Lung (tissue), 12 donors: ENCODE results near the gene SPHKAP. TPM values are rescaled to one million over a fixed set of nuclear protein-coding genes. Genes with fewer than 3 reads are reported as not detected.

Experiments used
- ATAC-seq: fragments of 200-7000 bp; cut with Tn5 transposase; one replicate; pipeline ENCODE4 v1.9.1; 2020; ENCODE audit warnings: moderate number of reproducible peaks; ENCODE audit not compliant: insufficient read depth, low FRiP score
- DNase-seq, 3 donors: peaks; one replicate each; pipeline ENCODE4 v3.0.0-alpha.2; 2013 to 2017
- H3K27ac ChIP-seq, 2 donors: one replicate each; pipeline ENCODE4 v1.5.1; 2013; ENCODE audit warnings: mild to moderate bottlenecking in 2 of 2, moderate library complexity in 2 of 2, control low read depth in 1 of 2, inconsistent platforms in 1 of 2, low read depth in 1 of 2, low read length in 1 of 2
- H3K27me3 ChIP-seq, 3 donors: one replicate each; pipeline ENCODE4 v1.5.1; 2013; ENCODE audit warnings: low read length in 2 of 3; ENCODE audit not compliant: control insufficient read depth in 3 of 3, insufficient read depth in 3 of 3
- H3K36me3 ChIP-seq, 4 donors: one replicate each; pipeline ENCODE4 v1.5.1; 2013; ENCODE audit warnings: low read length in 4 of 4, mild to moderate bottlenecking in 1 of 4, moderate library complexity in 1 of 4; ENCODE audit not compliant: control insufficient read depth in 4 of 4, insufficient read depth in 4 of 4
- H3K4me1 ChIP-seq, 5 donors: one replicate each; pipeline ENCODE4 v1.5.1; 2013; ENCODE audit warnings: low read length in 5 of 5, mild to moderate bottlenecking in 2 of 5, moderate library complexity in 1 of 5; ENCODE audit not compliant: control insufficient read depth in 5 of 5, insufficient read depth in 5 of 5
- H3K4me3 ChIP-seq: one replicate; pipeline ENCODE4 v1.5.1; 2013; ENCODE audit warnings: mild to moderate bottlenecking, control low read depth, moderate library complexity
- H3K9ac ChIP-seq, 2 donors: one replicate each; pipeline ENCODE4 v1.5.1; 2013; ENCODE audit warnings: low read length in 2 of 2, control low read depth in 1 of 2; ENCODE audit not compliant: insufficient read depth in 1 of 2
- H3K9me3 ChIP-seq, 4 donors: one replicate each; pipeline ENCODE4 v1.5.1; 2013; ENCODE audit warnings: low read length in 3 of 4, mild to moderate bottlenecking in 1 of 4, moderate library complexity in 1 of 4; ENCODE audit not compliant: control insufficient read depth in 4 of 4, insufficient read depth in 3 of 4
- CTCF ChIP-seq: IDR thresholded peaks from 2 replicates; pipeline ENCODE4 v1.5.1; 2012; ENCODE audit warnings: mild to moderate bottlenecking; ENCODE audit errors: control extremely low read depth, extremely low read depth
- WGBS, 2 donors: extraction: QIAGEN DNeasy Blood & Tissue Kit; methylation state at CpG; one replicate each; pipeline ENCODE4 v1.1.7; 2013; 5-methylcytosine and 5-hydroxymethylcytosine counted together
- polyA plus RNA-seq, 2 donors: library from polyadenylated mRNA; stranded (reverse); fragments of 200-250 nt; gene quantifications; one replicate each; pipeline ENCODE4 v1.2.1, GENCODE V29; 2013
- total RNA-seq, 2 donors: library from RNA; depleted of rRNA in 1 of 2; stranded (reverse); fragments of >200 nt in 1 of 2; gene quantifications; one replicate each; pipeline ENCODE4 v1.2.1, GENCODE V29; 2014 to 2021
- donor health status: control.
- donor health status: control.
- donor health status: Bipolar disorder and iron deficiency.
- donor health status: healthy.
- donor health status: DM: yes; HTN: yes; CAD: no.

The SPHKAP gene
- total and polyA plus RNA-seq, 4 donors: 0.02 to 0.60 (median 0.03) TPM; not detected in 1

- WGBS, 2 donors: 85 to 87% methylated on average over 4 of the region's 4 CpGs
- no peak for ATAC-seq
- Histone ChIP-seq H3K27me3 (peaks cover 0 to 3% (median 0%) of the 10 kb centered on the region in 3 donors), H3K9ac (no peak overlapping the region), H3K4me1 (peaks cover 0 to 3% (median 0%) of the 10 kb centered on the region in 5 donors), H3K36me3 (no peaks in the 10 kb centered on the region), H3K4me3 (no peak overlapping the region), H3K27ac (no peak overlapping the region), H3K9me3 (no peaks in the 10 kb centered on the region)
- no peak for TF ChIP-seq CTCF
- no peak for DNase-seq
Measured at GRCh38 chr2:228102949-228103348, 78.5 kb downstream of the SPHKAP start.

GRCh38 chr2:228094377-228094921 is 87.0 kb downstream of the SPHKAP start:
- Histone ChIP-seq H3K4me1 (no peaks in the 10 kb centered on the region), H3K27ac (no peak overlapping the region), H3K9me3 (peaks cover 0 to 6% (median 2%) of the 10 kb centered on the region in 4 donors), H3K9ac (no peak overlapping the region), H3K36me3 (no peaks in the 10 kb centered on the region), H3K4me3 (no peak overlapping the region), H3K27me3 (no peaks in the 10 kb centered on the region)
- no peak for DNase-seq
- no peak for ATAC-seq
- no peak for TF ChIP-seq CTCF
- WGBS, 2 donors: 90% methylated on average over 6 of the region's 6 CpGs

- no peaks in the 10 kb centered on the region for H3K27me3 ChIP-seq
- peaks cover 0 to 7% (median 3%) of the 10 kb centered on the region in 4 donors for H3K9me3 ChIP-seq
- H3K9ac ChIP-seq: no peak overlapping the region
- DNase-seq: no peak
- peaks cover 0 to 3% (median 0%) of the 10 kb centered on the region in 4 donors for H3K36me3 ChIP-seq
- no peak for ATAC-seq
- H3K27ac ChIP-seq: no peak overlapping the region
- 60 to 85% methylated on average over 9 of the region's 9 CpGs for WGBS, 2 donors
- no peak for TF ChIP-seq CTCF
- H3K4me3 ChIP-seq: no peak overlapping the region
- H3K4me1 ChIP-seq: no peaks in the 10 kb centered on the region
Measured at GRCh38 chr2:228092056-228092455, 89.4 kb downstream of the SPHKAP start.

GRCh38 chr2:228086561-228086960 is 94.9 kb downstream of the SPHKAP start:
- no peak for DNase-seq
- no peaks in the 10 kb centered on the region for H3K27me3 ChIP-seq
- H3K36me3 ChIP-seq: peaks cover 0 to 3% (median 0%) of the 10 kb centered on the region in 4 donors
- no peak for TF ChIP-seq CTCF
- no peak overlapping the region for H3K4me3 ChIP-seq
- H3K27ac ChIP-seq: no peak overlapping the region
- no peak for ATAC-seq
- peaks cover 0 to 7% (median 3%) of the 10 kb centered on the region in 4 donors for H3K9me3 ChIP-seq
- 85 to 90% methylated on average over 4 of the region's 4 CpGs for WGBS, 2 donors
- H3K9ac ChIP-seq: no peak overlapping the region
- H3K4me1 ChIP-seq: no peaks in the 10 kb centered on the region
